Colon (tissue), 2 donors: ENCODE results near the gene AFF3.

Experiments used
- FAIRE-seq: peaks from 2 replicates; lab custom pipeline; 2012; peaks lifted over from hg19 to GRCh38; lab: Jason Lieb, UNC
- donor health status: control.
- donor health status: control.

AFF3 gene

GRCh38 chr2:99636144-99637034 lies 506.0 kb downstream of the AFF3 start:
- no peak for FAIRE-seq

GRCh38 chr2:99635710-99636109 lies 506.7 kb downstream of the AFF3 start:
- FAIRE-seq: no peak

- no peak for FAIRE-seq
Observed at GRCh38 chr2:99634234-99634633, 508.2 kb downstream of the AFF3 start.

GRCh38 chr2:99631700-99632099 lies 510.7 kb downstream of the AFF3 start:
- FAIRE-seq: no peak

- no peak for FAIRE-seq
Observed at GRCh38 chr2:99629320-99629719, 513.1 kb downstream of the AFF3 start.

- no peak for FAIRE-seq
Observed at GRCh38 chr2:99626158-99626557, 516.2 kb downstream of the AFF3 start.

GRCh38 chr2:99624677-99625076 lies 517.7 kb downstream of the AFF3 start:
- FAIRE-seq: no peak

- FAIRE-seq: no peak
Observed at GRCh38 chr2:99623613-99624012, 518.8 kb downstream of the AFF3 start.

- FAIRE-seq: no peak
Observed at GRCh38 chr2:99623035-99623434, 519.4 kb downstream of the AFF3 start.

- FAIRE-seq: no peak
Observed at GRCh38 chr2:99622534-99622933, 519.9 kb downstream of the AFF3 start.

GRCh38 chr2:99621774-99622173 lies 520.6 kb downstream of the AFF3 start:
- FAIRE-seq: no peak

GRCh38 chr2:99621106-99621505 lies 521.3 kb downstream of the AFF3 start:
- no peak for FAIRE-seq

- FAIRE-seq: no peak
Observed at GRCh38 chr2:99619151-99619550, 523.2 kb downstream of the AFF3 start.

- FAIRE-seq: no peak
Observed at GRCh38 chr2:99618579-99619097, 523.8 kb downstream of the AFF3 start.

- no peak for FAIRE-seq
Observed at GRCh38 chr2:99617811-99618210, 524.6 kb downstream of the AFF3 start.

- no peak for FAIRE-seq
Observed at GRCh38 chr2:99615247-99615771, 527.1 kb downstream of the AFF3 start.

GRCh38 chr2:99613980-99614379 lies 528.4 kb downstream of the AFF3 start:
- FAIRE-seq: no peak

GRCh38 chr2:99611786-99612185 lies 530.6 kb downstream of the AFF3 start:
- FAIRE-seq: no peak

- no peak for FAIRE-seq
Observed at GRCh38 chr2:99611034-99611433, 531.4 kb downstream of the AFF3 start.

GRCh38 chr2:99609851-99610381 lies 532.5 kb downstream of the AFF3 start:
- no peak for FAIRE-seq

- no peak for FAIRE-seq
Observed at GRCh38 chr2:99608861-99609260, 533.5 kb downstream of the AFF3 start.

GRCh38 chr2:99607861-99608491 lies 534.4 kb downstream of the AFF3 start:
- no peak for FAIRE-seq

GRCh38 chr2:99607454-99607853 lies 534.9 kb downstream of the AFF3 start:
- no peak for FAIRE-seq
